Muscle layer of duodenum (tissue), 2 donors: ENCODE data around the gene SLC39A7.

Experiments
- H3K27ac ChIP-seq: one replicate; pipeline ENCODE4 v1.7.0; 2013; ENCODE audit warnings: mild to moderate bottlenecking, low read length
- H3K27me3 ChIP-seq: one replicate; pipeline ENCODE4 v1.7.0; 2013; ENCODE audit warnings: low read depth, mild to moderate bottlenecking, control low read depth, low read length
- H3K36me3 ChIP-seq, 2 donors: one replicate each; pipeline ENCODE4 v1.7.0; 2013; ENCODE audit warnings: low read length in 2 of 2, control low read depth in 1 of 2, mild to moderate bottlenecking in 1 of 2; ENCODE audit not compliant: insufficient read depth in 2 of 2, control insufficient read depth in 1 of 2
- H3K4me1 ChIP-seq, 2 donors: one replicate each; pipeline ENCODE4 v1.7.0; 2013; ENCODE audit warnings: low read length in 2 of 2, mild to moderate bottlenecking in 2 of 2, control low read depth in 1 of 2, moderate library complexity in 1 of 2; ENCODE audit not compliant: insufficient read depth in 2 of 2, control insufficient read depth in 1 of 2
- H3K4me3 ChIP-seq, 2 donors: one replicate each; pipeline ENCODE4 v1.7.0; 2013; ENCODE audit warnings: low read length in 2 of 2, low read depth in 1 of 2, mild to moderate bottlenecking in 1 of 2
- H3K9me3 ChIP-seq, 2 donors: one replicate each; pipeline ENCODE4 v1.7.0; 2013; ENCODE audit warnings: low read length in 2 of 2, control low read depth in 1 of 2, mild to moderate bottlenecking in 1 of 2; ENCODE audit not compliant: control insufficient read depth in 1 of 2
- donor health status: healthy.

SLC39A7 gene

GRCh38 chr6:33183071-33183683 is 17.5 kb upstream of the SLC39A7 start:
- no peaks in the 10 kb centered on the region for H3K4me1 ChIP-seq
- H3K4me3 ChIP-seq: no peak overlapping the region
- no peak overlapping the region for H3K27ac ChIP-seq
- H3K36me3 ChIP-seq: no peaks in the 10 kb centered on the region
- no peaks in the 10 kb centered on the region for H3K27me3 ChIP-seq
- no peaks in the 10 kb centered on the region for H3K9me3 ChIP-seq

GRCh38 chr6:33185190-33185589 is 15.5 kb upstream of the SLC39A7 start:
- Histone ChIP-seq H3K4me1 (no peaks in the 10 kb centered on the region), H3K27ac (no peak overlapping the region), H3K27me3 (peaks cover 4% of the 10 kb centered on the region), H3K4me3 (no peak overlapping the region), H3K36me3 (no peaks in the 10 kb centered on the region), H3K9me3 (no peaks in the 10 kb centered on the region)

GRCh38 chr6:33185654-33186187 is 14.9 kb upstream of the SLC39A7 start:
- H3K27me3 ChIP-seq: peaks cover 4% of the 10 kb centered on the region
- H3K9me3 ChIP-seq: no peaks in the 10 kb centered on the region
- H3K27ac ChIP-seq: no peak overlapping the region
- no peaks in the 10 kb centered on the region for H3K4me1 ChIP-seq
- no peaks in the 10 kb centered on the region for H3K36me3 ChIP-seq
- H3K4me3 ChIP-seq: no peak overlapping the region

- H3K36me3 ChIP-seq: no peaks in the 10 kb centered on the region
- H3K27ac ChIP-seq: no peak overlapping the region
- no peaks in the 10 kb centered on the region for H3K9me3 ChIP-seq
- H3K4me3 ChIP-seq: no peak overlapping the region
- peaks cover 16% of the 10 kb centered on the region for H3K27me3 ChIP-seq
- H3K4me1 ChIP-seq: peaks cover 0 to 7% of the 10 kb centered on the region in 2 donors
Measured at GRCh38 chr6:33187809-33188208, 12.9 kb upstream of the SLC39A7 start.

- Histone ChIP-seq H3K4me3 (no peak overlapping the region), H3K4me1 (peaks cover 0 to 15% of the 10 kb centered on the region in 2 donors), H3K9me3 (no peaks in the 10 kb centered on the region), H3K27ac (no peak overlapping the region), H3K27me3 (peaks cover 16% of the 10 kb centered on the region), H3K36me3 (peaks cover 0 to 3% of the 10 kb centered on the region in 2 donors)
Measured at GRCh38 chr6:33189164-33189563, 11.5 kb upstream of the SLC39A7 start.

- peaks cover 0 to 15% of the 10 kb centered on the region in 2 donors for H3K4me1 ChIP-seq
- H3K9me3 ChIP-seq: no peaks in the 10 kb centered on the region
- H3K36me3 ChIP-seq: peaks cover 4 to 10% of the 10 kb centered on the region in 2 donors
- no peak overlapping the region for H3K4me3 ChIP-seq
- H3K27me3 ChIP-seq: peaks cover 16% of the 10 kb centered on the region
- no peak overlapping the region for H3K27ac ChIP-seq
Measured at GRCh38 chr6:33189625-33190448, 10.8 kb upstream of the SLC39A7 start.

- Histone ChIP-seq H3K9me3 (no peaks in the 10 kb centered on the region), H3K4me1 (peaks cover 0 to 15% of the 10 kb centered on the region in 2 donors), H3K36me3 (peaks cover 12 to 17% of the 10 kb centered on the region in 2 donors), H3K27me3 (peaks cover 16% of the 10 kb centered on the region), H3K4me3 (no peak overlapping the region), H3K27ac (no peak overlapping the region)
Measured at GRCh38 chr6:33190504-33191107, 10.1 kb upstream of the SLC39A7 start.

GRCh38 chr6:33191383-33192104 is 9.1 kb upstream of the SLC39A7 start:
- Histone ChIP-seq H3K27me3 (peaks cover 16% of the 10 kb centered on the region), H3K27ac (no peak overlapping the region), H3K9me3 (no peaks in the 10 kb centered on the region), H3K36me3 (peaks cover 21 to 27% of the 10 kb centered on the region in 2 donors), H3K4me1 (peaks cover 0 to 15% of the 10 kb centered on the region in 2 donors), H3K4me3 (no peak overlapping the region)

- H3K4me1 ChIP-seq: peaks cover 2 to 15% of the 10 kb centered on the region in 2 donors
- H3K27me3 ChIP-seq: peaks cover 16% of the 10 kb centered on the region
- no peak within 1 kb of the TSS for H3K27ac ChIP-seq
- peaks cover 25 to 33% of the 10 kb centered on the region in 2 donors for H3K36me3 ChIP-seq
- no peaks in the 10 kb centered on the region for H3K9me3 ChIP-seq
- peak within 1 kb of the TSS; percentile 26 to 40 for H3K4me3 ChIP-seq
Measured at GRCh38 chr6:33192105-33192646, 8.5 kb upstream of the SLC39A7 start, which contains the start of gene COL11A2. TSS of gene COL11A2 (minus strand) at chr6:33192467. CDS start at chr6:33192240, 227 bp downstream.

- peaks cover 28 to 39% of the 10 kb centered on the region in 2 donors for H3K36me3 ChIP-seq
- no peak overlapping the region for H3K27ac ChIP-seq
- peaks cover 16% of the 10 kb centered on the region for H3K27me3 ChIP-seq
- H3K9me3 ChIP-seq: no peaks in the 10 kb centered on the region
- peak overlapping the region; percentile 26 to 40 for H3K4me3 ChIP-seq
- peaks cover 10 to 20% of the 10 kb centered on the region in 2 donors for H3K4me1 ChIP-seq
Measured at GRCh38 chr6:33192671-33193602, 7.7 kb upstream of the SLC39A7 start.
